ENCODE data around the gene ECHS1.

DNA sequence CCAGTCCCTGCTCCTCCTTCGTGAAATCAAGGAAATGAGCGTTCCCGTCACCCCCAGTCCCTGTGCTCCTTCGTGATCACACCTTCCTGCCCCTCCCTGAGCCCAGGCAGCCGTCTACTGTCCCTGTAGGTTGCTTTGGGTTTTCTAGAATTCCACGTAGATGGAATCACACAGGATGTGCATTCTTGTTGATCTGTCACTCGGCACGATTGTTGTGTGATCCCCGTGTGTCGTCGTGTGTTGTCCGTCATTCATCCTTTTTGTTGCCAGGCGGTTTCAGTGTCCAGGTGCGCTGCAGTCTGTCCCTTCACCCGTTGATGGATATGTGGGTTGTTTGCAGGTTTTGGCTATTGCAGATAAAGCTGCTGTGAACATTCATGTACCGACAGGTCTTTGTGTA is 30.2 kb upstream of the ECHS1 start:
- TF ChIP-seq CTCF (IDR thresholded peaks at IDR 0.05) (no peak), POLR2A (IDR thresholded peaks at IDR 0.05) (no peak)

Measured in right lobe of liver (tissue), 4 donors.